Measurements from ENCODE around the gene CHRNA10.

The CHRNA10 gene

GRCh38 chr11:3632070-3632660, 39.0 kb downstream of the CHRNA10 start:
- DNase-seq (ENCODE audit: low read depth): no peak

- no peak for DNase-seq (ENCODE audit: low read depth)
Observed at GRCh38 chr11:3631331-3631730, 39.9 kb downstream of the CHRNA10 start.

- DNase-seq (ENCODE audit: low read depth): peak; percentile 22
Observed at GRCh38 chr11:3627291-3627690, 43.9 kb downstream of the CHRNA10 start.

DNA sequence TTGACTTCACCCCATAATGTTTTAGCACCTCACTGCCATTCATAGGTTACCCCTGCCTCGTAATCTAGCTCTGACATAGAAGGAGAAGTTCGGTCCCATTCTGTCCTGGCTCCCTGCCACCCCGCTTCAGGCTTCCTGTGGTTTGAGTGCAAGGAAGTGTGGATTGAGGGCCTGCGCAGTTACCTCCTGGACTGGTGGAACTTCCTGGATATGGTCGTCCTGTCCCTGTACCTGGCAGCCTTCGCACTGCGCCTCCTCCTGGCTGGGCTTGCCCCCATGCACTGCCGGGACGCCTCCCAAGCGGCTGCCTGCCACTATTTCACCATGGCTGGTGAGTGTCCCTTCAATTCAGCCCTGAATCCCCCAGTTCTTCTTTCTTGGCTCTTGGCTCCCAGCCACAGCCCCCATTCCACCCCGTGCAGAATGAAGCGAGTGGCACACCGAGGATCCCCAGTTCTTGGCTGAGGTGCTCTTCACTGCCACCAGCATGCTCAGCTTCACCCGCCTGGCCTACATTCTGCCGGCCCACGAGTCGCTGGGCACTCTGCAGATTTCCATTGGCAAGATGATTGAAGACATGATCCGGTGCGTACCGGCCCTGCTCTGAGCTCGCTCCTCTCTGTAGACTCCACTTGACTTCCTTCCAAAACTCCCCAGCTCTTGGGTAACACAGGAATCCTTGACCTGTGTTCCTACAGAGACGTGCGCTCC, 44.8 kb downstream of the CHRNA10 start:
- no peak for DNase-seq (ENCODE audit: low read depth)

- DNase-seq (ENCODE audit: low read depth): no peak
Observed at GRCh38 chr11:3623767-3624458, 47.3 kb downstream of the CHRNA10 start.

DNA sequence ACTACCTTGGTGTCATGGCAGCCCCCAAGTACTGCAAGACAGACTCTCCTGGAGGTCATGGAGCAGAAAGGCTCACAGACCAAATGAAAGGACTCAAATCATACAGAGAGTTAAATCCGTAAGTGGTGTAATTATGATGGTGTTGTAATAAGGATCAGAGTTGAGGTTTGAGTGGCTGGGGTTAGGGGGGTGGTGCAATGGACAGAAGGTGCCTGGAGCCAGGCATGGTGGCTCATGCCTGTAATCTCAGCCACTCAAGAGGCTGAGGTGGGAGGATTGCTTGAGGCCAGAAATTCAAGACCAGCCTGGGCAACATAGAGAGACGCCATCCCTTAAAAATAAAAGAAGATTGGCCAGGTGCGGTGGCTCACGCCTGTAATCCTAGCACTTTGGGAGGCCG, 48.1 kb downstream of the CHRNA10 start:
- DNase-seq (ENCODE audit: low read depth): no peak

GRCh38 chr11:3622521-3622920, 48.7 kb downstream of the CHRNA10 start:
- no peak for DNase-seq (ENCODE audit: low read depth)

DNA sequence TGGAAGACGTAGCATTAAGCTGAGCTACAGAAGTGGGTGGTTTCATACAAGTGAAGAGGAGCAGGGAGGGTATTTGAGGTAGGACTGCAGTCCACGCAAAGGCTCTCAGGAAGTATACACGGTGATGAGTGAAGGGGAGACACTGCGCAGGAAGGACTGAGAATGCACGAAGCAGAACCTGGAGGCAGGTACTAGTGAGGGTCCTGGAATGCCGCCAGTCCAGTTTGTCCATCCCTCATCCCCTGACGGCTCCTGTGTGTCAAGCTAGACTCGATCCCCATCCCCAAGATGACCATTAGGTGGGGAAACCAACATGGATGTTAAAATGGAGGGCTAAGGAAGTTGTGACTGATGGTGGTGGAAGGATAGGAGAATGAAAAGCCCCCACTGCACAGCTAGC, 53.2 kb downstream of the CHRNA10 start:
- no peak for DNase-seq (ENCODE audit: low read depth)

- DNase-seq (ENCODE audit: low read depth): no peak
Observed at GRCh38 chr11:3616721-3617460, 54.3 kb downstream of the CHRNA10 start.

DNA sequence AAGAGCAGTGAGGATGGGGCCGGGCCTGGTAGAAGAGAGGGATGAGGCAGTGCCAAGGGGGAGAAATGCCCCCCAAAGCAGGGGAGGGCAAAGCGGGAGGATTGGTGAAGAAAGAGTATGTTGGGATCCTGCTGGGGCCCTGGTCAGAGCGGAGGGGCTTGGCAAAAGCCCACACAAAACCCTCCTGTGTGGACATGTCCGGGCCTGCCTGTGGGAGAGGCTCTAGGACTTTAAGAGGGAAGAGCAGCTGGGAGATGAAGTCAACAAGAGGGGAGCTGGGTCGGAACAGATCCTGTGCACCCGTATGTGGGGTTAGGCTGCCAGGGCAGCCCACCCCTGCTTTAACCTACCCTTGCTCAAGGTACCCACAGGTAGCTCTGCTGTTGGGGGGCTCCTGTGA, 55.2 kb downstream of the CHRNA10 start:
- DNase-seq (ENCODE audit: low read depth): no peak
